GM12878 (cell line): ENCODE results near the gene TGFBR1.

ENCODE experiments used
- RAD21 ChIP-seq: IDR thresholded peaks from 2 replicates; pipeline ENCODE4 v1.6.1; 2011; ENCODE audit warnings: mild to moderate bottlenecking, low read depth, low read length, moderate library complexity; ENCODE audit not compliant: insufficient read depth
- TF ChIP-seq, protein P1 (sequence below), 3 experiments: IDR thresholded peaks in 2 of 3; conservative IDR thresholded peaks in 1 of 3; 2 replicates each; pipeline ENCODE4 v1.5.1; 2011; ENCODE audit warnings: low read depth in 3 of 3, low read length in 3 of 3, mild to moderate bottlenecking in 3 of 3, control low read depth in 2 of 3, moderate library complexity in 2 of 3, inconsistent platforms in 1 of 3, mixed read lengths in 1 of 3; ENCODE audit not compliant: control insufficient read depth in 2 of 3, insufficient read depth in 1 of 3; ENCODE audit errors: extremely low read depth in 1 of 3
- TF ChIP-seq, protein P2 (sequence below): IDR thresholded peaks from 2 replicates; pipeline ENCODE4 v1.6.1; 2011; ENCODE audit warnings: low read depth, low read length, improper control_type of control experiment, borderline replicate concordance

DNA sequence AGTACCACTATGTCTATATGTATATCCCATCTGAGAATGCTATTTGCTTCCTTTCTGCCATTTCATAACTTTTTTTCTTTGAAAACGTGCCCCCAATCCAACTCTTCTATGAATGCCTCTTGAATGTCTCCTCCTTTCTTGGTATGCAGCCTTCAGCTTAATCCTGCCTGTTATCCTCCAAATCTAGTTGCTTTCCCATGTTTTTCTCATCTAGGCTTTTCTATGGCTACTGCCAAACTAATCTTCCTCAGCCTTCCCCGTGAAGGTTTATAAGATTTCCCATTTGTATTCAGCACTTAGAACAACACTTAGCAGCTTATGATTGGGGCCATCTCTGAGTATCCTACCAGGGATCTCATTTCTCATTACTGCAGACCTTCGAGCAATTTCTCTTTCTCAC lies 2.5 kb downstream of the TGFBR1 start:
- TF ChIP-seq, protein P1, sequence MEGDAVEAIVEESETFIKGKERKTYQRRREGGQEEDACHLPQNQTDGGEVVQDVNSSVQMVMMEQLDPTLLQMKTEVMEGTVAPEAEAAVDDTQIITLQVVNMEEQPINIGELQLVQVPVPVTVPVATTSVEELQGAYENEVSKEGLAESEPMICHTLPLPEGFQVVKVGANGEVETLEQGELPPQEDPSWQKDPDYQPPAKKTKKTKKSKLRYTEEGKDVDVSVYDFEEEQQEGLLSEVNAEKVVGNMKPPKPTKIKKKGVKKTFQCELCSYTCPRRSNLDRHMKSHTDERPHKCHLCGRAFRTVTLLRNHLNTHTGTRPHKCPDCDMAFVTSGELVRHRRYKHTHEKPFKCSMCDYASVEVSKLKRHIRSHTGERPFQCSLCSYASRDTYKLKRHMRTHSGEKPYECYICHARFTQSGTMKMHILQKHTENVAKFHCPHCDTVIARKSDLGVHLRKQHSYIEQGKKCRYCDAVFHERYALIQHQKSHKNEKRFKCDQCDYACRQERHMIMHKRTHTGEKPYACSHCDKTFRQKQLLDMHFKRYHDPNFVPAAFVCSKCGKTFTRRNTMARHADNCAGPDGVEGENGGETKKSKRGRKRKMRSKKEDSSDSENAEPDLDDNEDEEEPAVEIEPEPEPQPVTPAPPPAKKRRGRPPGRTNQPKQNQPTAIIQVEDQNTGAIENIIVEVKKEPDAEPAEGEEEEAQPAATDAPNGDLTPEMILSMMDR (IDR thresholded peaks at IDR 0.05 in 2 of 3, conservative IDR thresholded peaks at IDR 0.05 in 1 of 3; ENCODE audit: control insufficient read depth in 2 of 3, extremely low read depth in 1 of 3, insufficient read depth in 1 of 3, low read depth in 3 of 3, low read length in 3 of 3), result no peak
- TF ChIP-seq, protein P2, sequence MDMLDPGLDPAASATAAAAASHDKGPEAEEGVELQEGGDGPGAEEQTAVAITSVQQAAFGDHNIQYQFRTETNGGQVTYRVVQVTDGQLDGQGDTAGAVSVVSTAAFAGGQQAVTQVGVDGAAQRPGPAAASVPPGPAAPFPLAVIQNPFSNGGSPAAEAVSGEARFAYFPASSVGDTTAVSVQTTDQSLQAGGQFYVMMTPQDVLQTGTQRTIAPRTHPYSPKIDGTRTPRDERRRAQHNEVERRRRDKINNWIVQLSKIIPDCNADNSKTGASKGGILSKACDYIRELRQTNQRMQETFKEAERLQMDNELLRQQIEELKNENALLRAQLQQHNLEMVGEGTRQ, result no peak
- no peak for TF ChIP-seq RAD21
